SK-N-MC (cell line): ENCODE data around the gene FAM76B.

ENCODE experiments used
- EZH2 ChIP-seq: fragments of 200-600 bp; sonication (generic); IDR thresholded peaks from one replicate; pipeline ENCODE4 v1.6.1; 2017; ENCODE audit warnings: antibody characterized with exemption
- FOXP2 ChIP-seq: optimal IDR thresholded peaks from 2 replicates; pipeline ENCODE3; 2011; ENCODE audit warnings: mild to moderate bottlenecking, moderate library complexity; ENCODE audit not compliant: insufficient read depth; ENCODE audit errors: extremely low read length, control extremely low read depth
- POLR2AphosphoS5 ChIP-seq: IDR thresholded peaks from 2 replicates; pipeline ENCODE4 v1.6.1; 2012; ENCODE audit warnings: mild to moderate bottlenecking, low read depth, low read length, borderline replicate concordance

DNA sequence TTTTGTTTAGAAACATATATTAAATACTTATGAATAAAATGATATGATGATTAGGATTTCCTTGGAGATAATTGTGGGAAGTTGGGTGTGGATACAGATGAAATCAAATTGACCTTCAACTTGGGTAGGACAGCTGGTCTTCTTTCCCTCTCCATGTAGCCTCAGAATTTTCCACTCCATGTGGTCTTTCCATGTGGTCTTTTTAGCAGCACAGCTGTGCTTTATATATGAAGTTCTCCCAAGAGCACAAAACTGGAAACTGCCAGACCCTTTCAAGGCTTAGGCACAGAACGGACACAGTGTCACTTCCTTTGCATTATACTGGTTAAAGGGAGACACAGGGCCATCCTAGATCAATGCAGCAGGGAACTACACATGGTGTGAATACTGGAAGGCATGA, 28.6 kb downstream of the FAM76B start:
- TF ChIP-seq EZH2 = no peak
- TF ChIP-seq POLR2AphosphoS5 = no peak
- no peak for TF ChIP-seq FOXP2
